Smooth muscle cell (in vitro differentiated cells): Measurements from ENCODE around the gene RIMKLA. TPM values are rescaled to one million over a fixed set of nuclear protein-coding genes. Genes with fewer than 3 reads are reported as not detected.
A peak's percentile ranks its signal among the peaks of the same experiment; 100 is the strongest.

ENCODE experiments used
- DNase-seq: peaks from one replicate; lab custom pipeline; 2025; ENCODE audit not compliant: unreplicated experiment; lab: John Stamatoyannopoulos, UW
- H2AFZ ChIP-seq: fragments of 200-600 bp; sonication (generic); 2 replicates; pipeline ENCODE4 v1.6.0; 2016; ENCODE audit warnings: antibody characterized with exemption, low read depth, mild to moderate bottlenecking
- H3F3A ChIP-seq: fragments of 200-600 bp; sonication (generic); 2 replicates; pipeline ENCODE4 v1.6.0; 2017; ENCODE audit warnings: antibody characterized with exemption, low read depth
- H3K27ac ChIP-seq: fragments of 200-600 bp; sonication (generic); 2 replicates; pipeline ENCODE4 v1.5.1; 2016; ENCODE audit warnings: low read depth, mild to moderate bottlenecking
- H3K27me3 ChIP-seq: fragments of 200-600 bp; sonication (generic); 2 replicates; pipeline ENCODE4 v1.6.1; 2016; ENCODE audit warnings: low read depth, mild to moderate bottlenecking
- H3K36me3 ChIP-seq: fragments of 200-600 bp; sonication (generic); 2 replicates; pipeline ENCODE4 v1.5.1; 2016; ENCODE audit warnings: low read depth
- H3K4me1 ChIP-seq: fragments of 200-600 bp; sonication (generic); 2 replicates; pipeline ENCODE4 v1.5.1; 2016; ENCODE audit warnings: low read depth
- H3K4me2 ChIP-seq: fragments of 200-600 bp; sonication (generic); 2 replicates; pipeline ENCODE4 v1.6.0; 2016; ENCODE audit warnings: mild to moderate bottlenecking
- H3K4me3 ChIP-seq: fragments of 200-600 bp; sonication (generic); 2 replicates; pipeline ENCODE4 v1.5.1; 2016; ENCODE audit warnings: mild to moderate bottlenecking
- H3K79me2 ChIP-seq: fragments of 200-600 bp; sonication (generic); 2 replicates; pipeline ENCODE4 v1.6.0; 2016; ENCODE audit warnings: low read depth, mild to moderate bottlenecking
- H3K9ac ChIP-seq: fragments of 200-600 bp; sonication (generic); 2 replicates; pipeline ENCODE4 v1.6.0; 2016; ENCODE audit warnings: low read depth
- H3K9me3 ChIP-seq: fragments of 200-600 bp; sonication (generic); replicated peaks from 2 replicates; pipeline ENCODE4 v1.5.1; 2016; ENCODE audit warnings: low read depth
- H4K20me1 ChIP-seq: fragments of 200-600 bp; sonication (generic); 2 replicates; pipeline ENCODE4 v1.6.0; 2016; ENCODE audit warnings: low read depth
- CTCF ChIP-seq: fragments of 200-600 bp; sonication (generic); IDR thresholded peaks from 2 replicates; pipeline ENCODE4 v1.5.1; 2017; ENCODE audit warnings: borderline replicate concordance, mild to moderate bottlenecking, antibody characterized with exemption; ENCODE audit not compliant: insufficient read depth, poor library complexity, severe bottlenecking
- WGBS: methylation state at CpG from one replicate; pipeline ENCODE4 v1.1.7; 2016; ENCODE audit warnings: low lambda C conversion rate; 5-methylcytosine and 5-hydroxymethylcytosine counted together
- polyA plus RNA-seq: library from polyadenylated mRNA; unstranded; fragments of >200 nt; fragmentation: Nextera tagmentation; extraction: Ambion mirVana; gene quantifications from 2 replicates; pipeline ENCODE4 v1.2.1, GENCODE V29; 2016
- total RNA-seq: library from RNA; depleted of rRNA; stranded (reverse); fragments of >200 nt; gene quantifications from 2 replicates; pipeline ENCODE4 v1.2.3, GENCODE V29; 2014

Gene RIMKLA
- total and polyA plus RNA-seq, 2 experiments from 2014 or later, result 0.04 to 0.25 TPM

- Histone ChIP-seq H3F3A (peaks cover 2% of the 10 kb centered on the region), H3K9ac (no peak overlapping the region), H3K79me2 (no peaks in the 10 kb centered on the region), H3K27ac (no peak overlapping the region), H3K36me3 (no peaks in the 10 kb centered on the region), H4K20me1 (no peaks in the 10 kb centered on the region), H3K27me3 (peaks cover 36% of the 10 kb centered on the region), H3K4me1 (peaks cover 2% of the 10 kb centered on the region), H3K4me3 (peak overlapping the region; percentile 52), H2AFZ (no peak overlapping the region), H3K4me2 (peak overlapping the region; percentile 92), H3K9me3 (no peaks in the 10 kb centered on the region)
- DNase-seq, result no peak
- no peak for TF ChIP-seq CTCF
- 8% methylated on average over 14 of the region's 34 CpGs for WGBS
Measured at GRCh38 chr1:42379794-42380585, 602 bp upstream of the RIMKLA start.

- no peaks in the 10 kb centered on the region for H3K9me3 ChIP-seq
- H3K79me2 ChIP-seq, result no peaks in the 10 kb centered on the region
- H3K9ac ChIP-seq, result no peak overlapping the region
- 22% methylated on average over 8 of the region's 8 CpGs for WGBS
- no peak for DNase-seq
- peak overlapping the region; percentile 92 for H3K4me2 ChIP-seq
- H3K27me3 ChIP-seq, result peaks cover 36% of the 10 kb centered on the region
- no peaks in the 10 kb centered on the region for H4K20me1 ChIP-seq
- H3K27ac ChIP-seq, result no peak overlapping the region
- peaks cover 2% of the 10 kb centered on the region for H3F3A ChIP-seq
- H3K4me3 ChIP-seq, result peak overlapping the region; percentile 52
- no peak for TF ChIP-seq CTCF
- H3K36me3 ChIP-seq, result no peaks in the 10 kb centered on the region
- no peak overlapping the region for H2AFZ ChIP-seq
- peaks cover 2% of the 10 kb centered on the region for H3K4me1 ChIP-seq
Measured at GRCh38 chr1:42381280-42381673, 685 bp downstream of the RIMKLA start.

- Histone ChIP-seq H3K4me2 (no peak overlapping the region), H4K20me1 (no peaks in the 10 kb centered on the region), H3K36me3 (no peaks in the 10 kb centered on the region), H3F3A (peaks cover 2% of the 10 kb centered on the region), H2AFZ (peak overlapping the region; percentile 18), H3K4me3 (no peak overlapping the region), H3K27me3 (peaks cover 29% of the 10 kb centered on the region), H3K27ac (no peak overlapping the region), H3K79me2 (no peaks in the 10 kb centered on the region), H3K9me3 (no peaks in the 10 kb centered on the region), H3K4me1 (no peaks in the 10 kb centered on the region), H3K9ac (no peak overlapping the region)
- WGBS, result 4% methylated on average over 1 of the region's 1 CpG
- no peak for TF ChIP-seq CTCF
- DNase-seq, result no peak
Measured at GRCh38 chr1:42385283-42385682, 4.7 kb downstream of the RIMKLA start.

GRCh38 chr1:42386051-42386450 lies 5.5 kb downstream of the RIMKLA start:
- Histone ChIP-seq H3K4me3 (no peak overlapping the region), H2AFZ (no peak overlapping the region), H3K4me1 (no peaks in the 10 kb centered on the region), H3F3A (peaks cover 2% of the 10 kb centered on the region), H3K27me3 (peaks cover 24% of the 10 kb centered on the region), H3K9me3 (no peaks in the 10 kb centered on the region), H4K20me1 (no peaks in the 10 kb centered on the region), H3K27ac (no peak overlapping the region), H3K79me2 (no peaks in the 10 kb centered on the region), H3K36me3 (no peaks in the 10 kb centered on the region), H3K4me2 (no peak overlapping the region), H3K9ac (no peak overlapping the region)
- no peak for TF ChIP-seq CTCF
- no peak for DNase-seq
- WGBS, result 94% methylated on average over 6 of the region's 6 CpGs
